BLaER1 (cell line): ENCODE data around the gene ZNF407.

Experiments
- H3K27ac ChIP-seq: shearing (Covaris generic); formaldehyde crosslinking; 2 replicates; pipeline ENCODE4 v1.8.1; 2022
- H3K27me3 ChIP-seq: shearing (Covaris generic); formaldehyde crosslinking; 2 replicates; pipeline ENCODE4 v1.8.1; 2022
- H3K36me3 ChIP-seq: shearing (Covaris generic); formaldehyde crosslinking; 2 replicates; pipeline ENCODE4 v1.8.1; 2022
- H3K4me1 ChIP-seq: shearing (Covaris generic); formaldehyde crosslinking; 2 replicates; pipeline ENCODE4 v1.8.1; 2022
- H3K4me2 ChIP-seq: shearing (Covaris generic); formaldehyde crosslinking; 2 replicates; pipeline ENCODE4 v1.8.1; 2022
- H3K4me3 ChIP-seq: shearing (Covaris generic); formaldehyde crosslinking; 2 replicates; pipeline ENCODE4 v1.8.1; 2022
- H3K9ac ChIP-seq: shearing (Covaris generic); formaldehyde crosslinking; 2 replicates; pipeline ENCODE4 v1.8.1; 2022
- H3K9me3 ChIP-seq: shearing (Covaris generic); formaldehyde crosslinking; 2 replicates; pipeline ENCODE4 v1.8.1; 2022
- H4K20me1 ChIP-seq: shearing (Covaris generic); formaldehyde crosslinking; 2 replicates; pipeline ENCODE4 v1.8.1; 2022
- Cebpa-rat ChIP-seq: shearing (Covaris generic); IDR thresholded peaks from 2 replicates; pipeline ENCODE4 v1.8.1; 2022

Gene ZNF407

DNA sequence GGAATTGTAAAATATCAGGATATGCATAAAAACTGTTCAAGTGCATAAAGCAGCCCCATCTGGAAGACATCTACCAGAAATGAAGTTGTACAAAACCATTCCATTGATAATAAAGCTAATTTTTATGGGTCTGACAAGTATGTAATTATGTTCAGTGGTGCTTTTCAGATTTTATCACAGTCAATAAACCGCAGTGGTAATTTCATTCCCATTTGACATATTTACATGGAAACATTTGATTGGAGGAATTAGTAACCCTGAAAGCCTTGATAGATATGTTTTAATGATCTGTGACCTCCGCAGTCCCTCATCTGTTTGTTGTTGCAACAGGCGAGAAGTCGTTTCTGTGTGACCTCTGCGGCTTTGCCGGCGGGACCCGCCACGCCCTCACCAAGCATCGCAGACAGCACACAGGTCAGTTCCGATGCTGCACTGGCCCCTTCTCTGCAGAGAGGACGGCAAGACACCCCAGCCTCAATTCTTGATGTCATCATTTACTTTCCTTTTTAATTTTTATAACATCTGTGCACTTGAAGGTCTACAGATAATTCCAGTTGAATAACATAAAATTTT is 283.1 kb downstream of the ZNF407 start:
- Histone ChIP-seq H3K9me3 (no peaks in the 10 kb centered on the region), H3K4me2 (no peak overlapping the region), H3K9ac (no peak overlapping the region), H3K4me3 (no peak overlapping the region), H4K20me1 (no peaks in the 10 kb centered on the region), H3K27me3 (no peaks in the 10 kb centered on the region), H3K27ac (no peak overlapping the region), H3K4me1 (peaks cover 12% of the 10 kb centered on the region), H3K36me3 (peaks cover 39% of the 10 kb centered on the region)
- no peak for TF ChIP-seq Cebpa-rat

DNA sequence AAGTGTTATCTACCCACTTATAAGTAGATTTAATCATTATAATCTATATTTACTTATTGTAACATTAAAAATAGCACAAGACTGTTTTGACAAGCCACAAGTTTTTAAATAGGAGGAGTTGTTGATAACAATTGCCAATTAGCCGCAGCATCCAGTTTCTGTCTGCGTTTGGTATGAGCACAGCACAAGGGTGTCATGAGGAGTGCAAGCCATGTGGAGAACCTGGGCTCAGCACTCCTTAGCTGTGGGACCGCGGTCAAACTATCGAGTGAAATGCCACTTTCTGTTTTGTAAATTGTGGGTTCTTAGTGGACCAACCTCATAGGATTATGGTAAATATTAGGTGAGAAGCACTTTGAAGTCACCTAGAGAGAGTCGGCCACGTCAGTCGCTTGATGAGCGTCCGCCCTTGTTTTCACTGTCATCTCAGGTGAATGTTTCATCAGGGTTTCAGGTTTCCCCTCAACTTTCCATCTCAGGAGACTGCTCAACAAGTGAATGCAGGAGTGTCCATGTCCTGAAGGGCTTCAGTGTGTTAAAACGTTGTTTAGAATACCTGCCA is 294.5 kb downstream of the ZNF407 start:
- no peak overlapping the region for H3K4me3 ChIP-seq
- H3K4me2 ChIP-seq, result no peak overlapping the region
- H3K9ac ChIP-seq, result no peak overlapping the region

GRCh38 chr18:74895686-74896085 is 298.0 kb downstream of the ZNF407 start:
- no peak for TF ChIP-seq Cebpa-rat
- Histone ChIP-seq H3K4me3 (no peak overlapping the region), H3K9ac (no peak overlapping the region), H3K36me3 (peaks cover 10% of the 10 kb centered on the region), H3K4me1 (peaks cover 20% of the 10 kb centered on the region), H3K9me3 (no peaks in the 10 kb centered on the region), H3K4me2 (peak overlapping the region; percentile 55), H4K20me1 (no peaks in the 10 kb centered on the region), H3K27ac (no peak overlapping the region), H3K27me3 (no peaks in the 10 kb centered on the region)

More for the DNA sequence above, 294.5 kb downstream of the ZNF407 start:
- no peak overlapping the region for H3K27ac ChIP-seq
- H3K27me3 ChIP-seq, result no peaks in the 10 kb centered on the region
- peaks cover 12% of the 10 kb centered on the region for H3K4me1 ChIP-seq
- no peak for TF ChIP-seq Cebpa-rat
- peaks cover 21% of the 10 kb centered on the region for H3K36me3 ChIP-seq
- no peaks in the 10 kb centered on the region for H3K9me3 ChIP-seq
- no peaks in the 10 kb centered on the region for H4K20me1 ChIP-seq

DNA sequence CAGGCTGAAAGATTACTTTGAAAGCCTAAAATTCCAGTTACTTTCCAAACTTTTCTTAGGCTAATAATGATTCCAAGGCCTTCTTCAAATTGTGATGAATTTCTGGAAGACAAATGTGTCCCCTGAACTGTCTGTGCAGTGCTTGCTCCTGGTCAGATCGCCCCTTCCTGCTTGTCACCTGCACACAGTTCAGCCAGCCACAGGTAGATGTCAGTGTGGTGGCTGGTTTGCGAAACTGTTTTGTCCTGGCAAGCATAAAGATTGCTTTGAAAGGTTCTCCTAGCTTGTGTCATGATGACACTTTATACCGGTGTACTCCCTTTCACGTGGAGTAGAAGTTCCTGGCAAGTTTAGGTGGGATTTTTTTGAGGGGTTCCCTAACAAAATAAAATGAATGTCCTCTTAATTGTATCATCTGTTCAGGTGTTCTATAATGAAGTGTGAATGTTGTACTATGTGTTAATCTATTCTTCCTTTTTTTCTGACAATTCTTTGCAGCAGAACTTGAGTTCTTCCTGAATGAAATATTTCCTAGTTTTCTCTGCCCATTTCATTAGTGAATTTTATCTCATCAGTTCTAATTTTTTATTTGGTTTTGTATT is 298.8 kb downstream of the ZNF407 start:
- Histone ChIP-seq H3K4me1 (peaks cover 20% of the 10 kb centered on the region), H3K9ac (no peak overlapping the region), H3K9me3 (no peaks in the 10 kb centered on the region), H4K20me1 (no peaks in the 10 kb centered on the region), H3K27me3 (no peaks in the 10 kb centered on the region), H3K4me2 (peak overlapping the region; percentile 55; the same call in 1 of the 2 replicates), H3K4me3 (no peak overlapping the region), H3K27ac (no peak overlapping the region), H3K36me3 (0 out of 2 replicates have a peak, but pooled peaks cover 3% of the 10 kb centered on the region)
- no peak for TF ChIP-seq Cebpa-rat

DNA sequence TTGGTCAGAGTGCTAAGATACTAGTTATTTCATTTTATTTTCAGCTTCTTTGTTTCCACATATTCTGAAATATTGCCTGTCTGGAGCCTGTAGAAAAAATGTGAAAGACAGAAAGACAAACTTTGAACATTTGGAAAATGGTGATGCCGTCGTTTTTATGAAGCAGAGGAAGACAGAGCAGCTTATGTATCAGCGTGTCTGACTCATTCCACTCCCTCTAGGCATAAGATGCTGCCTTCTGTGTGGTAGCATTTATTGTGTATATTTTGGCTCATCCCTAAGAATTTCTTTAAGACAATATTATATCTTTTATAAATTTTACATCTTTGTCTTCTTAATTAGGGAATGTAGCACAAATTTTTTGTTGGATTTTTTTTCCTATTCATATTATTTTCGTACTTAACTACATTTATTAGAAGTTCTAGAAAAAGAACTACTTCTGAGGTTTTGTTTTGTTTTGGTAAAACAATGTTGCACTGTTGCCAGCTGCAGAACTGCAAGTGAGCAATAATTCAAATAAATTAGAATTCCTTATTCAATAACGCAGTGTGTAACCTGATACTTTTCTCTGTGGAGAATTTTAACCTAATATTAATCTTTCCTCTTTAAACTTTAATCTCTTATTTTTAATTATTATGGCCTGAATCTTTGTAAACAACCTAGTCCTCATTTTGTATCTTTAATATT is 300.4 kb downstream of the ZNF407 start:
- peaks cover 20% of the 10 kb centered on the region for H3K4me1 ChIP-seq
- no peak overlapping the region for H3K9ac ChIP-seq
- no peaks in the 10 kb centered on the region for H4K20me1 ChIP-seq
- no peak for TF ChIP-seq Cebpa-rat
- no peaks in the 10 kb centered on the region for H3K27me3 ChIP-seq
- no peaks in the 10 kb centered on the region for H3K9me3 ChIP-seq
- no peaks in the 10 kb centered on the region for H3K36me3 ChIP-seq
- H3K4me3 ChIP-seq, result no peak overlapping the region
- H3K4me2 ChIP-seq, result no peak overlapping the region
- no peak overlapping the region for H3K27ac ChIP-seq

GRCh38 chr18:74898965-74899364 is 301.3 kb downstream of the ZNF407 start:
- no peaks in the 10 kb centered on the region for H3K36me3 ChIP-seq
- H3K4me2 ChIP-seq, result peak overlapping the region; percentile 35
- no peaks in the 10 kb centered on the region for H3K27me3 ChIP-seq
- no peak overlapping the region for H3K4me3 ChIP-seq
- H4K20me1 ChIP-seq, result no peaks in the 10 kb centered on the region
- H3K4me1 ChIP-seq, result peaks cover 20% of the 10 kb centered on the region
- no peak overlapping the region for H3K27ac ChIP-seq
- H3K9me3 ChIP-seq, result no peaks in the 10 kb centered on the region
- no peak overlapping the region for H3K9ac ChIP-seq
- no peak for TF ChIP-seq Cebpa-rat

- peaks cover 20% of the 10 kb centered on the region for H3K4me1 ChIP-seq
- H3K9ac ChIP-seq, result no peak overlapping the region
- H3K9me3 ChIP-seq, result no peaks in the 10 kb centered on the region
- no peak for TF ChIP-seq Cebpa-rat
- H3K36me3 ChIP-seq, result no peaks in the 10 kb centered on the region
- H3K27ac ChIP-seq, result no peak overlapping the region
- no peak overlapping the region; the same call in 1 of the 2 replicates for H3K4me2 ChIP-seq
- no peaks in the 10 kb centered on the region for H3K27me3 ChIP-seq
- H3K4me3 ChIP-seq, result no peak overlapping the region
- H4K20me1 ChIP-seq, result no peaks in the 10 kb centered on the region
These were observed 301.9 kb downstream of the ZNF407 start for GRCh38 chr18:74899554-74899953.

- no peak for TF ChIP-seq Cebpa-rat
- Histone ChIP-seq H3K27ac (no peak overlapping the region), H4K20me1 (no peaks in the 10 kb centered on the region), H3K36me3 (no peaks in the 10 kb centered on the region), H3K4me2 (no peak overlapping the region), H3K4me3 (no peak overlapping the region), H3K9ac (no peak overlapping the region), H3K9me3 (no peaks in the 10 kb centered on the region), H3K27me3 (no peaks in the 10 kb centered on the region), H3K4me1 (peaks cover 9% of the 10 kb centered on the region)
These were observed 303.9 kb downstream of the ZNF407 start for GRCh38 chr18:74901362-74902146.

- H3K4me2 ChIP-seq, result no peak overlapping the region
These were observed 304.4 kb downstream of the ZNF407 start for GRCh38 chr18:74902147-74902455.

More at GRCh38 chr18:74902147-74902455, 304.4 kb downstream of the ZNF407 start:
- no peaks in the 10 kb centered on the region for H3K9me3 ChIP-seq
- H3K36me3 ChIP-seq, result no peaks in the 10 kb centered on the region
- no peak overlapping the region for H3K9ac ChIP-seq
- no peaks in the 10 kb centered on the region for H3K27me3 ChIP-seq
- H3K27ac ChIP-seq, result no peak overlapping the region
- TF ChIP-seq Cebpa-rat, result no peak
- no peaks in the 10 kb centered on the region for H4K20me1 ChIP-seq
- peaks cover 8% of the 10 kb centered on the region for H3K4me1 ChIP-seq
- H3K4me3 ChIP-seq, result no peak overlapping the region
